Activated CD4-positive, alpha-beta T cell treated with anti-CD3 and anti-CD28 coated beads for 48 hours (primary cell): ENCODE measurements around the gene GOLPH3L.
"Not testable (repeated sequence)": the region's sequence is repeated elsewhere in the genome, so short reads cannot be mapped to it uniquely, and the experiment has no call there.

Source experiments
- DNase-seq: peaks from one replicate; pipeline ENCODE4 v3.0.0-alpha.2; 2020

The GOLPH3L gene

DNA sequence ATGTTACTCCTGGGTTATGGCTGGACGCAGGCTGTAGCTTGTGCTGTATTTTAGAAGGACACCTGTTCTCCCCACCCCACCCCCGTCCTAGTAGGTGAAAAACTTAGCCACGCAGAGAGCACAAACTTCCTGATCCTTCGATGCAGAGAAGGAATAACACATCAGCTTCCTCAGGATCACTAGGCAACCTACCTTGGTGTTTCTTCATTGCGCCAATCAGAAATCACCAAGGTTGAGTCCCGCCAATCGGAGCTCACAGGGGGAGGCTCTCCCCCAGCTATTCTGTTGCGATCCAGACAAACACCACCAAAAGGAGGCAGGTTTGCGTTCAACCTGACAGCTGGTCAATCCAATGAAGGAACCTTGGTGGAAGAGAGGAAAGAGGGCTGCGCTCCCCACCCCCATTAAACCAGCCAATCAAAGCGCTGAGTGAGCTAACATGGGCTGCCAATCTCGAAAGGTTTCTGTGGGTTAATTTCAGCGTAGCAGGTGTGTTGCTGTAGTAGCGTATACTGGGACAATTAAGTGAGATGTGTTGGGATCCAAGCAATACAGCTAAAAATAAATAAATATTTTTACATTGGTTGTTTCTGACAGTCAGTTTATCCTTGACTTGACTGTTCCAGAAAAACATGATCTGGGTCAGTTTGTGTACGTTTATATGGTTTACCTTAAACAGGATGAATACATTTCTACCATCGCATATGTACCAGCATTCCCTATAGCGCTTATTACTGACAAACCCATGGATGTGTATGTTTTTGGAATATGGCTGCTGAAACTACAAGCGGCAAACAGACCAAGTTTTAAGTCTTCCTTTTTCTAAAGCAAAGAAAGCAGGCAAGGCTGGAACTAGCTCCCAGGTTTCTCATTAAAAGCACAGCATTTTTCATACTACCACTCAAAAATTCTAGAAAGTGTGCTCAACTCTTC, at the start of gene GOLPH3L:
GOLPH3L (minus strand) TSS at position 160 of the 933 bp plus-strand sequence. CDS start 2,316 bp downstream, outside the sequence.
- peak; percentile 92 for DNase-seq

DNA sequence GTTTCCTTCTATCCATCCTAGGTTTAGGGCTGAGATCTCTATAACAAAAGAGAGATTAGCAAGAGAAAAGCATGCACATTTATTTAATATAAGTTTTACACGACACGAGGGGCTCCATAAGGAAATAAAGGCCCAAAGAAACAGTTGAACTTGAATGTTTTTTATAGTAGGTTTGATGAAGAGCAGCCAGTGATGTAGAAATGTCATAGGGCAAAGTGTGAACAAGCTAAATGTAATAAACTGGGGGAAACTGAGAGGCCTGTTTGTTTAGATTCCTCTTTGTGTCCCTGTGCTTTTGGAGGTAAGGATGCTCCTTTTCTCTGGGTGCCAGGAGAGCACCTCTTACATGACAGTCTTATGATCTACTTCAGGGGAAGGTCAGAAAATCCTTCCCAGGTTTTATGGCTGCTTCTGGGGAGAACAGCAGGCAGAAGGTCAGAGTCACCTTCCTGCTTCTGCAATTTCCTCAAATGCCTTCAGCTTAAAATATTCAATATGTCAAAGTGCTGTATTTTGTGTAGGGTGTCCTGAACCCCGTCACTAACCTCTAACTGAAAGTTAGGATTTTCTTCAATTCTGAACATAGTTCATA, 33.3 kb upstream of the GOLPH3L start:
- DNase-seq: no peak

DNA sequence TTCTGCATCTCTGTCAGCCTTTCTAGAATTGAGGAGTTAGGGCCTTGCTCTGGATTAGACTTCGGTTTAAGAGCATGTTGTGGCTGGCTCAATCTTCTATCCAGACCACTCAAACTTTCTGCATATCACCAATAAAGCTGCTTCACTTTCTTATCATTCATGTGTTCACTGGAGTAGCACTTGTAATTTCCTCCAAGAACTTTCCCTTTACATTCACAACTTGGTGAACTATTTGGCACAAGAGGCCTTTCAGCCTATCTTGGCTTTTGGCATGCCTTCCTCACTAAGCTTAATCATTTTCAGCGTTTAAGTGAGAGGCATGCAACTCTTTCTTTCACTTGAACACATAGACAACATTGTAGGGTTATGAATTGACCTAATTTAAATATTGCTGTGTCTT, 27.4 kb upstream of the GOLPH3L start:
- no peak for DNase-seq

DNA sequence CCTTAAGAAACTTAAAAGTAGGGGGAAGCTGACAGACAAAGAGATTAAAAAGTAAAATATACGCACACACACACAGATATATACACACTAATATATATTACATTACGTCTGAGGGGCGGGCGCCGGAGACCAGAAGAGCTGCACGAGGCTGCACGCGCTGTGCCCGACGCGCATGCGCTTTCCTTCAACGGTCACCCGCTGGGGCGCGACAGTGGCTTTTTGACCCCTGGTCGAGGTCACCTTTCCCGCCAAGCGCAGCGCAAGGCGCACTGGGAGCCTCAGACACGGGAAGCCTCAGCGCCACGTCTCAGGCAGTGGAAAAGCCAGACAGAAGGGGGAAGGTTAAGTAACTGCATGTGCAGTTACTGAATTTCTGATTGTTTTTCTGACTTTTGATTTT, 23.7 kb upstream of the GOLPH3L start, which contains the start of gene HORMAD1:
HORMAD1 (minus strand) TSS at position 193 of the 400 bp plus-strand sequence. CDS start 1,390 bp downstream, outside the sequence.
- no peak for DNase-seq

DNA sequence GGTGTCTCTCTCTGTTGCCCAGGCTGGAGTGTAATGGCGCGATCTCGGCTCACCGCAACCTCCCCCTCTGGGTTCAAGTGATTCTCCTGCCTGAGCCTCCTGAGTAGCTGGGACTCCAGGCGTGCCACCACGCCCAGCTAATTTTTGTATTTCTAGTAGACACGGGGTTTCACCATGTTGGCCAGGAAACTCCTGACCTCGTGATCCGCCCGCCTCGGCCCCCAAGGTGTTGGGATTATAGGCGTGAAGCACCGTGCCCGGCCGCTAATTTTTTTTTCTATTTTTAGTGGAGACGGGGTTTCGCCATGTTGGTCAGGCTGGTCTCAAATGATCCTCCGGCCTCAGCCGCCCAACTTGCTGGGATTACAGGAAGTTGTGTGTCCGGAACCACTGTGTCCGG, 23.1 kb upstream of the GOLPH3L start:
- no peak for DNase-seq

DNA sequence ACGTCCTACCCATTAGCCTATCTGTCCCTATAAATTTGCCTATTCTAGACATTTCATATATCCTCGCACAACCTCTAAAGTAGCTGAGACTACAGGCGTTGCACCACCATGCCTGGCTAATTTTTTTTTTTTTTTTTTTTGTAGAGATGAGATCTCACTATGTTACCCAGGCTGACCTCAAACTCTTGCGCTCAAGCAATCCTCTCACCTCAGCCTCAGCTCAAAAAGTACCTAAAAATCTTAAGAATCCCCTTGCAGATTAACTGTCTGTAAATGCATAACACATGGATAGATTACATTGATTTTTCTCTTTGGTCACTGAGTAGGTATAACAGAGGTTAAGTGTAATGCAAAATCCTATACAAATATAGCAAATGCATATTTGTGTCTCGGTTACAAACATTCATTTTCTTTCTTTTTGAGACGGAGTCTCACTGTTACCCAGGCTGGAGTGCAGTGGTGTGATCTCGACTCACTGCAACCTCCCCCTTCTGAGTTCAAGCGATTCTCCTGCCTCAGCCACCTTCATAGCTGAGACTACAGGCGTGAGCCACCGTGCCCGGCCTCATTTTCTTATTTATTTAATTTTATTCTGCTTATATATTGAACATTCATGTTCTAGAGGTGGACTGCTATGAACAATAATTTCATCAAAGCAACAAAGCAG, 21.4 kb upstream of the GOLPH3L start:
- no peak for DNase-seq

DNA sequence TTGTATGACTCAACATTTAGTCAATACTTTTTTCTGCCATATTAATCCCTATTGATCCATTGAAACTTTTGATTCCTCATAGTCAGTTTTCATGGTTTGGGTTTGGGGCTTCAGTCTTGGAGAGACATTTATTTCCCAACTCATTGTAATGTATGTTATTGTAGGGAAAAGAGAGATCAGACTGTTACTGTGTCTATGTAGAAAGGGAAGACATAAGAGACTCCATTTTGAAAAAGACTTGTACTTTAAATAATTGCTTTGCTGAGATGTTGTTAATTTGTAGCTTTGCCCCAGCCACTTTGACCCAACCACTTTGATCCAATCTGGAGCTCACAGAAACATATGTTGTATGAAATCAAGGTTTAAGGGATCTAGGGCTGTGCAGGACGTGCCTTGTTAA, 12.1 kb upstream of the GOLPH3L start:
- DNase-seq: not testable (repeated sequence)

DNA sequence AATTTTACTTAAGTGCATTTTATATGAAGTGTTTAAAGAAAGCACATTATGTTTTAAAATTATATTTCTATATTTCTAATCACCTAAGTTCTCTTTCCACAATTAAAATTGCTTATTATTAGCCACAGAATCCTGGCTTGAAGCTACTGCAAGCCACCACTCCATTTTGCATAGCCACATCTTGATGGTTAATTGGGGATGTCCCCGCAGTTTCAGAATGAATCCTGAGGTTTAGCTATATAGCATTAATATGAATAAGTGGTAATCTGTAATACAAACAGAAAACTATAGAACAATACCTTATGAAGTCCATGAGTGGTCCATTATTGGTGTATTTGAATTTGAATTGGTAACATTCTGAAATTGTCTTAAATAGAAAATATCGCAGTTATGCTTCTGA, 11.6 kb upstream of the GOLPH3L start:
- peak; percentile 44 for DNase-seq

DNA sequence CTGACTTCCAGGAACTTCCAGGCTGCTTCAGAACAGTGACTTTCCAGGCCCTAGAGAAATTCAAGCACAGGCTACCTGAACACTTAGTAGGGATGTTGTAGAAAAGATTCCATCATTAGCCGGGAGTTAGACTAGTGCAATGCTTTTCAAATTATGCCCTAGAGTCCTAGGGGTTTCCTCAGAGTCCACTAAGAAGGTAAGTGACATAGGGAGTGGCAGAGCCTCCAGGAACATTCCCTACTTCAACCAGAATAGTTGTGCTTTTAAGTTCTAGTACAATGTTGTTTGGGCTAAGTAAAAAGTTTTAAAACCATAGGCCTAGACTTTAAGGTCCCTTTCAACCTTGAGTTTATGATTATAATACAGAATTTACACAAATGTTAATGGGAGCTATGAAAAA, 9.1 kb upstream of the GOLPH3L start:
- no peak for DNase-seq

DNA sequence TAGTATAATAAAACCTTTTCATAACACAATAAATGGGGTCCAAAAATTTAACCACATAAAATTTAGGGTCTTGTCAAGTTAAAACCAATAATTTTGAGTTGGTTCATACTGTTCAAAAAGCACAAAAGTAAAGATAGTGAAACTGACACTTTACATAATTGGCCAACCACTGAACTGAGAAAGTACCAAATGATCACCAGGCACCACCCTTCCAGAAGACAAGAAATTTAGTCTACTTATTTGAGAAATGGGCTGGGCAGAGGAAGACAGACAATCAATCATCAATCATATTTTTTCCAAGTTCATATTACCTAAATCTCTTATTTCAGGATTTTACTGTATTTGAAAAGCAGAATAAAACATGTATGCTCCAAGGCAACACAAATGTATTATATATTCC, 6.5 kb upstream of the GOLPH3L start:
- DNase-seq: no peak

DNA sequence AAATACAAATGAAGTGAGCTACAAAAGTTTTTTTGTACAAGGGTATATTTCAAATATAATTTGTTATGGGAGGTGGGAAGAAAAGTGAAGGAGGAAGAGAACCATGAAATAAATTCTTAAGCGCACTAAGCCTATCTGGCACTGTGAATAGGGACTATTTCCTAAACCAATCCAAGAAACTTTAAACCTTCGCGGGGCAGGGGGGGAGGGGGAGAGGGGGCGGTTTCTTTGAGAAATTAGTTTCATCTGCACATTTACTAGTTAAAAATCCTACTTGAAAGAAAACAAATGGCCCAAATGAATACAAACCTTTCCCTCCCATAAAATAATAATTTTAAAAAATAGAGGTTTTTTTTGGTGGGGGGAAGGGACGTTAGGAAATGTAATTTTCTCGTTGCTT, 364 bp downstream of the GOLPH3L start:
- no peak for DNase-seq

DNA sequence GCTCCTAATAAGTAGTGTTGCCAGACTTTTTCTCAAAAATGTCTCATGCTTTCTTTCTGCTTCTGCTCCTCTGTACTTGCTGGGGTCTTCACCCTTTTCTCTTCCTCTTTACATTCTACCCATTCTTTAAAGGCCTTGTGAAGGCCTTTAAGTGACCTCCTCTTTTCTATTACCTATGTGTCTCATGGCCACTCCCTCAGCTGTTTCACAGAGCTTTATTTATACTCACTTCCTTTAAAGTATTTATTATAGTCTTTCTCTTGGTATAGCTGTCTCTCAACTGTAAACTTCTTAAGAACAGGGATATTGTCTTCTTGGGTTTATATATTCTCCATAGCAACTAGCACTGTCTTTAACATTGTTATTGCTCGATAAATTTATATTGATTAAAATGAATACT, 792 bp downstream of the GOLPH3L start:
- DNase-seq: no peak

DNA sequence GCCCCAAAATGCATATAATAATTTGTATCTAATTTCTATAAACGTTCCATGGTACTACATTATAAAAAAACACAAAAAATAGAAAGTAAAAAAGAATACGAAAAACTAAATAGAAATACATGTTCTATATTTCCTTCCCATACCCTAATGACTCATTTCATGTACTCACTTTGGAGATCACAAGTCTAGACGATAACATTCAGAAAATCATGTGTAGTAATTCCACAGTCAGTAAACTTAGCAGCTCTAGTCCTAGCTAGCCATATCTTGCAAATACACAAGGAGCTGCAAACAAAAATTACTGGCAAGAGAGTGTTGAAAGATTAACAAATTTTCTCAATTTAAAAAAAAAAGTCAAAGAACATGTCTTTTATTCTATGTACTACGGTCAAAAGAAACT, 1.4 kb downstream of the GOLPH3L start:
- no peak for DNase-seq

DNA sequence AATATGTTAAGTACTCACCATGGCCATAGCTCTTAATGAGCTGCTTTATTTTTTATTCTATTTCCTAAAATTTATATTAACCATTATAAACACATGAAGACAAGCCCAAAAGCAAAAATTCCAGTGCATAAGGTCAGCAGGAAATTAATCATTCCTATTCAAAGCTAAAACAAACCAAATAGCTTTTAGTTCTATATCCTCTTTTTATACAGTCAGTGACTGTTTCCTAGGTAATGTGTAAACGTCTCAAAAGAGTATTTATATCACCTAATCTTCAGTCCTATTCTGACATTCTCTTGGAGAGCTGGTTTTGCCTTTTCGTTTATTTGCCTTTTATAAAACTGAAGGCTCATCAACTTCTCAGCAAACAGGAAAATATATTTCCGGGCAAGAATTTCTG, 4.2 kb downstream of the GOLPH3L start:
- DNase-seq: no peak

DNA sequence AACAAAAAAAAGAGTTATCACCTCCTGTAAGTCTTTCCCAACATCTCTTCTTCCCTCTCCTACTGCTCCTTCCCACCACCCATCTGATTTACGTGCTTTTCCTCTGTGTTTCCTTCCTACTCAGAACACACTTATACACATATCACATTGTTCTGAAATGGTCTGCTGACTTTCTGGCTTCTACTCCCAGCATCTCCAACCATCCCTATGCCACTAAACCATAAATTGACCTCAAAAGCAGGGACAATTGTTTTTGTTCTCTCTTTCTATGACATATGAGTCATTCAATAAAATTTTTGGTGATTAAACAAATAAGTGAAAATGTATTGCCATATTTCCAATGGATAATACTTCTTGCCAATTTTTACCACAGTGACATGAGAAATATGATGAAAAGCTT, 8.2 kb downstream of the GOLPH3L start:
- DNase-seq: no peak

DNA sequence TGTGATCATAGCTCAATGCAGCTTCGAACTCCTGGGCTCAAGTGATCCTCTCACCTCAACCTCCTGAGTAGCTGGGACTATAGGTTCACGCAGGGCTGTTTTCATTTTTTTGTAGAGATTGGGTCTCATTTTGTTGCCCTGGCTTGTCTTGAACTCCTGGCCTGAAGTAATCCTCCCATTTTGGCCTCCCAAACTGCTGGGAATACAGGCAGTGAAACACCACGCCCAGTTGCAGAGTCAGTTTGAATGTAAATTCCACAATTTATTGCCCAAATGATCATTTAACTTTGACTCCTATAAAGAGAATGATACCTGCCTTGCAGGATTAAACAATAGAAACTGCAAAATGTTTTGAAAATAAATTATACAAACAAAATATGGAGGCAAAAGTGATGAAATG, 10.7 kb downstream of the GOLPH3L start:
- DNase-seq: no peak

DNA sequence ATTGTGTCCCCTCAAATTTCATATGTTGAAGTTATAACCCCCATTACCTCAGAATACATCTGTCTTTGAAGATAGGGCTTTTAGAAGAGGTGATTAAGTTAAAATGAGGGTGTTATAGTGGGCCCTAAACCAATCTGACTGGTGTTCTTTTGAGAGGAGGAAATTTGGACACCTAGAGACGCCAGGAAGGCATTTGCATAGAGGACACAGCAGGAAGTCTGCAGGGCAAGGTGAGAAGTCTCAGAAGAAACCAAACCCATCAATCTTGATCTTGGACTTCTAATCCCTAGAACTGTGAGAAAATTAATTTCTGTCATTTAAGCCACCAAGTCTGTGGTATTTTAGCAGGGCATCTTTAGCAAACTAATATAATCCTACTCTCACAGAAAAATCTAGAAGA, 13.0 kb downstream of the GOLPH3L start:
- DNase-seq: no peak

DNA sequence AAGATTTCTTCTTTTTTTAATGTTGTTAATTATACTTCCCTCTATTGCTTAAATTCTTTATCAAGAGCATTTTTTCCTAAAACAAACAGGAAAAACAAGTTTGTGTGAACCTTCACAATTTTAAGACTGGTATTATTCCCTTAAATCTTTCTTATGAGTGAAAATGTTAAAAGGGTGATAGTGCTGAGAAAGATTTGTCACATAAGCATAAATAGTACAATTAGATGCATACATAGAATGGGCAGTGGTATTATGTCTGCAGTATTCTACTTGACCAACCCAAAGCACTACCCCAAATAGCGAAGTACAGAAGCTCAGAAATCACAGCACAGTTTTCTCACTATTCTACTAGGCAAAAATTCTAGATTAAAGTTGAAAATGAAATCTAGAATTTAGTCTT, 18.0 kb downstream of the GOLPH3L start:
- no peak for DNase-seq

DNA sequence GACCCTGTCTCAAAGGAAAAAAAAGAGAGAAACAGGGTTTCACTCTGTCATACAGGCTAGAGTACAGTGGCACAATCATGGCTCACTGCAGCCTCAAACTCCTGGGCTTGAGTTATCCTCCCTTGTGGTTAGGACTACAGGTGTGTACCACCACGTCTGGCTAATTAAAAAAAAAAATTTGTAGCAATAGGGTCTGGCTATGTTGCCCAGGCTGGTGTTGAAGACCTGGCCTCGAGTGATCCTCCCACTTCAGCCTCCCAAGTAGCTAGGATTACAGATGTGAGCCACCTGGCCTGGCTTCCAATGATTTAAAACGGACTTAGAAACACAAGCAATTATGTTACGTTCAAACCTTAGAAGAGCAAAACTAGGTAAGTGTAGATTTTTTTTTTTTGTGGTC, 22.1 kb downstream of the GOLPH3L start:
- DNase-seq: no peak

DNA sequence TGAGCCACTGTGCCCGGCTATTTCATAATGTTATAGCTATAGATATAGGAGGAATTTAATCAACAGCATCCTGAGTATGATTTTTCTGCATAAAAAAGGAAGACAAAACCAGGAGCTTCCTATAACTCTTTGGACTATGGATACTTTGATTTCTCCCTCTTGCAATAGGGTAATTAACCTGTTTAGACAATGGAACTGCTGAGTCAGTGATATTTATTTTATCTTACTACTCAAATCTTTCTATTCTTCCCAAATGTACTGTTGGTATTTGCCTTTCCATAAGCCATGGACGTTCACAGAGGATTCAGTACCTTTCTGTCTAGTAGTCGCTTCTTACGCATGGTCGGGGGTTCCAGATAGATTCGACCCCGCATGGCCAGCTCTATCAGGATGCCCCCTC, 33.6 kb downstream of the GOLPH3L start:
- DNase-seq: no peak

DNA sequence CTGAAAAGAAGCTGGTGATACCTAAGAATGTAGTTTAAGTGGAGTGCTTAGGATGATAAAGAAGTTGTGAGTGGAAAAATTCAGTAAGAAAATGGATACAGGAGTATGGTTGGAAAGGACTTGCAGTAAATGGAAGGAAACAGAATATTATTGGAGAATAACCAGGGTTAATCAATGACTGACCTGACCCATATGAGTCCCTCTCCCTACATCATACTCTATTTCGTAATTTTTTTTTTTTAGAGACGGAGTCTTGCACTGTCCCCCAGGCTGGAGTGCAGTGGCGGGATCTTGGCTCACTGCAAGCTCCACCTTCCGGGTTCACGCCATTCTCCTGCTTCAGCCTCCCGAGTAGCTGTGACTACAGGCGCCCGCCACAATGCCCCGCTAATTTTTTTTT, 34.1 kb downstream of the GOLPH3L start:
- no peak for DNase-seq

DNA sequence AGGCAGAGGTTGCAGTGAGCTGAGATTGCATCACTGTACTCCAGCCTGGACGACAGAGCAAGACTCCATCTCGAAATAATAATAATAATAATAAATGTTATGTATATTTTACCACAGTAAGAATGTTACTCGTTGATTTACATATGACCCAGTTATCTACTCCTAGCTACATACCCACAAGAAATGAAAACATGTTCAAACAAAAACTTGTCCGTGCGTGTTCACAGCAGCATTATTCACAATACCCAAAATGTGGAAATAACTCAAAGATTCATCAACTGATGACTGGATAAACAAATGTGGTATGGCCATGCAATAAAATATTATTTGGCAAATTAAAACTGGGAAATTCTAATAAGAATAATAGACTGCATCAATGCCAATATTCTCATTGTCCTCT, 35.8 kb downstream of the GOLPH3L start:
- DNase-seq: no peak

DNA sequence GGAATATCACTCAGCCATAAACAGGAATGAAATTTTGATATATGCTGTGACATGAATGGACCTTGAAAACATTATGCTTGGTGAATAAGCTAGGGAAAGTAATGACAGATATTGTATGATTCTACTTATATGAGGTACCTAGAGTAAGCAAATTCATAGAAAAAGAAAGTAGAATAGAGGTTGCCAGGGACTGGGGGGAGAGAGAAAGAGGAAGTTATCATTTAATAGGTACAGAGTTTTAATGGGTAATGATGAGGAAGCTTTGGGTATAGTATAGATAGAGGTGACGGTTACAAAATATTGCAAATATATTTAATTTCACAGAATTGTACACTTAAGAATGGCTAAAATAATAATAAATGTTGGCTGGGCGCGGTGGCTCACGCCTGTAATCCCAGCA, 36.4 kb downstream of the GOLPH3L start:
- no peak for DNase-seq

DNA sequence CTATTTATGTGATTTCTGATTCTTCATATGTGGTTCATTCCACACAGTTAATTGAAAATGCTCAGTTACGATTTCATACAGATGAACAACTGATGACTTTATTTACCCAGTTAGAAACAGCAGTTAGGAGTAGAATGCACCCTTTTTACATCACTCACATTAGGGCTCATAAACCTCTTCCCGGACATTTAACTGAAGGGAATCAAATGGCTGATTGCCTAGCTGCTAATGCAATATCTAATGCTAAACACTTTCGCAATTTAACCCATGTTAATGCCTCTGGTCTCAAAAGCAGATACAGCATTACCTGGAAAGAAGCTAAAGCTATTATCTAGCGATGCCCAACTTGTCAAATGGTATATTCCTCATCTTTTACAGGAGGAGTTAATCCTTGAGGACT, 39.9 kb downstream of the GOLPH3L start:
- not testable (repeated sequence) for DNase-seq
